Measurements from ENCODE around the gene MAP7.
"Not testable (repeated sequence)": the region's sequence is repeated elsewhere in the genome, so short reads cannot be mapped to it uniquely, and the experiment has no call there.

Gene MAP7

DNA sequence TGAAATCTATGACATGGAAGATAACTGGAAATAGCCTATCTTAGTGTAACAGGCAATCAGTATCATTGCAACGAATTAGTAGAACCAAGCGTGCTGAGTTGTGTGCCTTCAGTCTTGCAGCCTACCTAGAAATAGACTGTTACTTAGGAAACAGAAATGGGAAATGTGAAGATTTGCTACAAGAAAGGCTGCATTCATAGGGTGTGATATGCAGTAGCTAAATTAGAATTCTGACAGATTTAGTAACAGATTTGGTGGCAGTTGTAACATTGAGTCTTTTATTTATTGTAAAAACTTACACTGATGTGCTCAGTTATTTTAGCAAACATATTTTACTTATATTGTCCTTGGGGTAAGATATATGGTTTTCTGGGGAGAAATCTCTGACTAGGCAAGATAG, 56.2 kb downstream of the MAP7 start:
- no peak overlapping the region for H3K27ac ChIP-seq
- no peak for TF ChIP-seq ZFX (IDR thresholded peaks at IDR 0.05)
- TF ChIP-seq, protein P1, sequence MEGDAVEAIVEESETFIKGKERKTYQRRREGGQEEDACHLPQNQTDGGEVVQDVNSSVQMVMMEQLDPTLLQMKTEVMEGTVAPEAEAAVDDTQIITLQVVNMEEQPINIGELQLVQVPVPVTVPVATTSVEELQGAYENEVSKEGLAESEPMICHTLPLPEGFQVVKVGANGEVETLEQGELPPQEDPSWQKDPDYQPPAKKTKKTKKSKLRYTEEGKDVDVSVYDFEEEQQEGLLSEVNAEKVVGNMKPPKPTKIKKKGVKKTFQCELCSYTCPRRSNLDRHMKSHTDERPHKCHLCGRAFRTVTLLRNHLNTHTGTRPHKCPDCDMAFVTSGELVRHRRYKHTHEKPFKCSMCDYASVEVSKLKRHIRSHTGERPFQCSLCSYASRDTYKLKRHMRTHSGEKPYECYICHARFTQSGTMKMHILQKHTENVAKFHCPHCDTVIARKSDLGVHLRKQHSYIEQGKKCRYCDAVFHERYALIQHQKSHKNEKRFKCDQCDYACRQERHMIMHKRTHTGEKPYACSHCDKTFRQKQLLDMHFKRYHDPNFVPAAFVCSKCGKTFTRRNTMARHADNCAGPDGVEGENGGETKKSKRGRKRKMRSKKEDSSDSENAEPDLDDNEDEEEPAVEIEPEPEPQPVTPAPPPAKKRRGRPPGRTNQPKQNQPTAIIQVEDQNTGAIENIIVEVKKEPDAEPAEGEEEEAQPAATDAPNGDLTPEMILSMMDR (conservative IDR thresholded peaks at IDR 0.05) = no peak

GRCh38 chr6:136492409-136492808, 57.8 kb downstream of the MAP7 start:
- no peak for TF ChIP-seq ZFX (IDR thresholded peaks at IDR 0.05)
- TF ChIP-seq, protein P1 (conservative IDR thresholded peaks at IDR 0.05) = no peak
- H3K27ac ChIP-seq = no peak overlapping the region

- TF ChIP-seq, protein P1 (conservative IDR thresholded peaks at IDR 0.05) = no peak
- TF ChIP-seq ZFX (IDR thresholded peaks at IDR 0.05) = no peak
- H3K27ac ChIP-seq = no peak overlapping the region
These were observed 58.5 kb downstream of the MAP7 start for GRCh38 chr6:136491754-136492153.

DNA sequence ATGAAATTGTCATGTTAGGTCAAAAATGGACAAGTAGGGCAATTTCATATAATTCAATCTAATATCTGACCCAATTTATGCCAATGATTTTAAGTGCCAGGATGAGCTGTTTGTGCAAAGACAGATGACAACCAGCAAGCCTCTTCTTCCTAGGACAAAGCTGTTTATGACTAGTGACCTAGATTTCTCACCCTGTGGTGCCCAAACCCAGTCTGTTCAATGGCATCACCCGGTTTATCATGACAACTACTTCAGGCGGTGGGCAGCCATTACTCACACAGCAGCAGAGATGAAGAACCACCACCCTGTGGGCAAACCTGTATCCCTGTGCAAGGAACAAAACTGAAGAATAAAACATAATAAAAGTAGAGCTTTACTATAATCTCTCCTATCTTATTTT, 59.0 kb downstream of the MAP7 start:
- H3K27ac ChIP-seq = no peak overlapping the region
- TF ChIP-seq ZFX (IDR thresholded peaks at IDR 0.05) = no peak
- TF ChIP-seq, protein P1 (conservative IDR thresholded peaks at IDR 0.05) = no peak

- not testable (repeated sequence) for H3K27ac ChIP-seq
These were observed 60.6 kb downstream of the MAP7 start for GRCh38 chr6:136489689-136490033.

DNA sequence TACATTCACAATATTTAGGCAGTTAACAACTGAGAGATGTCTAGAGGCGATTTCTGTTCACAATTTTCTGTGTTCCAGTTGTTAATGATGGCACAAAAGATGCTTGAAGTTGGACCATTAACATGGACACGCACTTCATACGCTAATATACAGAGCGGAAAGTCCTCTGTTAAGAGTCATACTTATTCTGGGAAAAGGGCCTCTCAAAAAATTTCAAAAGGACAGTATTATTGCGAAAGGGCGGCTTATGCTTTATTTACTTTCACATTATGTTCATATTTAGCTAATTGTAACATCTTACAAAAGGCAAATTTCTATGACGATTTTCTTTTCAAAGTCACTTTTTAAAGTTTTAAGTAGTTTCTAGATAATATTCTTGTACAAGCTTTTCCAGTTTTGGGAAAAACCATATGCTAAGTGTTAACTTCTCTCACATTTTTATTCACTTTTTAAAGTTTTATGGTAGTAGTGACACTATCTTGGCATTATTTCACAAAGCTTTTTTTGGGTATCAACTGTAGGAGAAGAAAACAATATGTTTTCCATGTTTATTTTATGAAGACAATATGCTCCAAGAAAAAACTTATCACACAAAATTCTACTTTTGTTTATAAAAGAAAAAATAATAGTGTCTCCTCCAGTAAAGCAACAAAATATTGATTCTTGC, 62.3 kb downstream of the MAP7 start:
- H3K27ac ChIP-seq = no peak overlapping the region
- no peak for TF ChIP-seq ZFX (IDR thresholded peaks at IDR 0.05)
- TF ChIP-seq, protein P1 (conservative IDR thresholded peaks at IDR 0.05) = no peak

- H3K27ac ChIP-seq = no peak overlapping the region
- TF ChIP-seq, protein P1 (conservative IDR thresholded peaks at IDR 0.05) = no peak
- no peak for TF ChIP-seq ZFX (IDR thresholded peaks at IDR 0.05)
These were observed 63.9 kb downstream of the MAP7 start for GRCh38 chr6:136486357-136486756.

DNA sequence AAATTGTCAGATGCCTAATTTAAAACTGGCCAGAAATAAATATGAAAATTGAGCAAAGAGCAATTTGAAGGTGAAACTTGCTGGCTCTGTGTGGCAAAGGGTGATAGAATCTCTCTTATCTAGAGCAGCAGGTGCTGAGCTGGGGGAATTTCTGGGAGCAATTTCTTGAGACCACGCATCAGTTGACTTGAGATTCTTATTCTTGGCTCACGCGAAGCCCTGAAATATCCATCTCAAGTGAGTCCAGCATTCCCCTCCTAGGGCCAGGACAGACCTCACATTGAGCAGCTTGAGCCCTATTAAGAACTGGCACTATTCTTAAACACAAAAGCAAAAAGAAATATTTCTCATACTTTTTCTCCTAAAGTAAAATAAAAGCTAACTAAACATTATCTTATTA, 66.3 kb downstream of the MAP7 start:
- no peak for TF ChIP-seq ZFX (IDR thresholded peaks at IDR 0.05)
- TF ChIP-seq, protein P1 (conservative IDR thresholded peaks at IDR 0.05) = no peak
- no peak overlapping the region for H3K27ac ChIP-seq

DNA sequence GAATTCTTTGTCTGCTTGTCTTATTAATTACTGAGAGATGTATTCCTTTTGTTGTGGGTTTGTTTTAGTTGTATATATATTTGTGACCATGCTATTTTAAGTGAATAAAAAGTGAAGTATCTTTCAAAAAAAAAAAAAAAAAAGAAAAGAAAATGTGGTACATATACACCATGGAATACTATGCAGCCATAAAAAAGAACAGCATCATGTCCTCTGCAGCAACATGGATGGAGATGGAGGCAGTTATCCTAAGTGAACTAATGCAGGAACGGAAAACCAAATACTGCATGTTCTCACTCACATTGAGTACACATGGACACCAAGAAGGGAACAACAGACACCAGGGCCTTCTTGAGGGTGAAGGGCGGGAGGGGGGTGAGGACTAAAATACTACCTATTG, 67.2 kb downstream of the MAP7 start:
- H3K27ac ChIP-seq = not testable (repeated sequence)
